HG03571 (cell line): ENCODE results near the gene HOXD1.

Source experiments
- ATAC-seq: cut with Tn5 transposase; IDR thresholded peaks from one replicate; pipeline ENCODE4 v1.9.1; 2021; ENCODE audit not compliant: unreplicated experiment

Gene HOXD1

GRCh38 chr2:176187899-176188773 lies at the start of gene HOXD1:
TSS of gene HOXD1 (plus strand) at chr2:176188668. CDS start at chr2:176188802, 134 bp downstream.
- no peak for ATAC-seq

DNA sequence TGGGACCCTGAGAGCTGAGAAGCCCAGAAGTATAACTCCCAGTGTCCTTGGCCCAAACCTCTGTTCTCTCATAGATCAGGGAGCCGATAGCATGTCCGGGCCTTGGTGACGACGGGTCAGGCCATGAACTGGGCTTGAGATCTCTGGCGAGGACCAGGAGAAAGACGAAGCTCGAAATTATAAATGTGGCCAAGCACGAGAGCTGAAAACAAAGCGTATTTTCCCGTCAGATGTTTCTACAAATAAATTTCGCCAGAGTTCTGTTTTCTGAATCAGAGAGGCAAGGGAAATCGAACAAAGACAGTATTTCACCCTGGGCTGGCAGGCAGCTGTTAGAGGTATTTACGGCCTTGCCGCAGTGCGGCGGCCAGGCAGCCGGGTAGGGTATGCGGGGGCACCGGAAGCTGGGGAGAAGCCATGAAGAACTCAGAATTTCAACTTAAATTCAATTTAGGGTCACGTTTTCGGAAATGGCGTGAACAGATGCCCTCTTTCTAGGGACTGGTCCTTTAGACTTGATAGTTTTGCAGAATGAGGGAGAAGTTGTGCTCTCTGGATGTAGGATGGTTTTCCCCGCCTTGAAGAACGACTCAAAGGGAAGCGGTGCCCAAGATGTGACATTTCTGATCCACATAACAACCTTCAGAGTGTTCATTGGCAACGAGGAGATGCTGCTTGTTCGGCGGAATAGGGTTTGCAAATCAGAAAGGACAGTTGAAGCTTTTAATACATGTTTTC lies 49.4 kb upstream of the HOXD1 start:
- ATAC-seq, result no peak

- ATAC-seq, result no peak
Measured at GRCh38 chr2:176139661-176140512, 48.6 kb upstream of the HOXD1 start.

GRCh38 chr2:176140513-176141317 lies 47.8 kb upstream of the HOXD1 start:
- ATAC-seq, result peak; percentile 93

DNA sequence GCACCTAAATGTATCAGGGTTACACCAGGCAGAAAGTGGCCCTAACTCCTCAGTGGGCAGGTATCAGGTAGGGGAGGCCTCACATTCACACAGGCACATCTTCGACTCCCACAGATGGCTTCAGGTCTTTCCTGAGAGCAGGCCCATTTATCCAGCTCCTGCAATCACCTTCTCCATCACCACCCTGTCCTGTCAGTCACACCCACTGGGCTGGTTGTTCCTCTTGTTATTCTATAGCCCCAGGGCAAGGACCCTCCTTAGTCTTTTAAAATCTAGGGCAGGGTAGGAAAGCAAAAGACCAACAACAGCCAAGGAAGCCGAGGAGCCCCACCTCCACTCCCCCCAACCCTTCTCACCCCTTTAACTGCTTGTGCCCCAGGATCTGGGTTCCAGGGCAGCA lies 46.2 kb upstream of the HOXD1 start:
- no peak for ATAC-seq

GRCh38 chr2:176145085-176145969 lies 43.1 kb upstream of the HOXD1 start:
- no peak for ATAC-seq

DNA sequence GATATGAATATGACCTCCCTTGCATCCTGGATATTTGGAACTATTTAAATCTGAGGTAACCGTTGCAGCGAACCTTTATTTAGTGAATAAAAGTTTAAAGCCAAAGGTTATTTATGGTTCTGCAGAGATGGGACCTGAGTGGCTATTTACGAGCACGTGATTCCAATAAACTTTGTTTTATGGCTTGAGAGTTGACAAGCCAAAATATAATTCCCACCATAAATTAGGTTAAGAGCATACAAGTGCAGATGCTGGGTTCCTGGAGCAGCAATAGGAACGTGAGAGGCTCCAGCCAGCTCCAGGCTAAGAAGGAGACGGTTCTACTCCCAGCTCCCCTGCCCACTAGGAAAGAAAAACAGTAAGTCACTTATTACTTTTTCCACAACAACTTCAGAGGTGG lies 42.4 kb upstream of the HOXD1 start:
- no peak for ATAC-seq

DNA sequence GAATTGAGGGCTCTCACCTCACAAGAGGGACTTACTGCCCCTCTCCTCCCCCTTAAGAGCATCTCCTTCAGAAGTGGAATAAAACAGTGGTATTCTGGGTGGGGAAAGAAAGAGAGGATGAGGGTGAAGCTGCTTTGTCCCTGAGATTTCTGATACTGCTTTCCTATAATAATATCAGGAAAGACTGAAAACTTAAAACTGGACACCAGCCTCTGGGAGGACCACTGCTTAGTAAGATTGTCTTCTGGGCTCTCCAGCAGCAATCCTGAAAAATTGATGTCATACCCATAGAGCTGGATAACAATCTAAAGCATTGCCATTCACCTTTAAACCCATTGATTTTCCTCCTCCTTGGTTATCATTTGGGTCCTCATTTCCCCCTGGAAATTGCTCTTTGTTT lies 41.8 kb upstream of the HOXD1 start:
- ATAC-seq, result no peak

DNA sequence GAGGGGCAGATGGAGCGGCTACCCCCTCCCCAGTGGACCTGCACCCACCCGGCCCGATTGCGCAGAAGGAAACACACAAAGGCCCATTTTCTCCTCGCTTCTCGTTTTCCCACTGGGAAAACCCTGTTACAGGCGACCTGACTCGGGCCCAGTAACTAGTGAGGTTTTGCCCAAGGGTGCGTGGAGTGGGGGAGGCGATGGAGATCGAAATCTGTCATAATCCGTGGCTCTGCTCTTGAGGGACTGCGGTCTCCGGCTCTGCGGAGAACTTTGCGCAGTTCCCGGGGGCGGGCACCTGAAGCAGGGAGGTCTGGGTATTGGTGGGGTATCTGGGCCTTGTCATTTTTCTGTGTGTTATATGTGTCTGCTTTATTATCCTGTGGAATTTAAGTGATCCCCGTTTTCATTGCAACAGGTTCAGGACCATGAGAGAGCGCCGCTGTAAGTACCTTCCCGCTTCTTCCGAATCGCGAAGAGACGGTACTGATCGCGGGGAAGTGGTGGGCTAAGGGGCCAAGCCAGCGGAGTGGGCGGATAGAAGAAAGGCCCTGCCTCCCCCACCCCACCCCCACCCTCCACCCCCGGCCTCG lies 41.2 kb upstream of the HOXD1 start:
- no peak for ATAC-seq

- ATAC-seq, result no peak
Measured at GRCh38 chr2:176147800-176148496, 40.5 kb upstream of the HOXD1 start.

DNA sequence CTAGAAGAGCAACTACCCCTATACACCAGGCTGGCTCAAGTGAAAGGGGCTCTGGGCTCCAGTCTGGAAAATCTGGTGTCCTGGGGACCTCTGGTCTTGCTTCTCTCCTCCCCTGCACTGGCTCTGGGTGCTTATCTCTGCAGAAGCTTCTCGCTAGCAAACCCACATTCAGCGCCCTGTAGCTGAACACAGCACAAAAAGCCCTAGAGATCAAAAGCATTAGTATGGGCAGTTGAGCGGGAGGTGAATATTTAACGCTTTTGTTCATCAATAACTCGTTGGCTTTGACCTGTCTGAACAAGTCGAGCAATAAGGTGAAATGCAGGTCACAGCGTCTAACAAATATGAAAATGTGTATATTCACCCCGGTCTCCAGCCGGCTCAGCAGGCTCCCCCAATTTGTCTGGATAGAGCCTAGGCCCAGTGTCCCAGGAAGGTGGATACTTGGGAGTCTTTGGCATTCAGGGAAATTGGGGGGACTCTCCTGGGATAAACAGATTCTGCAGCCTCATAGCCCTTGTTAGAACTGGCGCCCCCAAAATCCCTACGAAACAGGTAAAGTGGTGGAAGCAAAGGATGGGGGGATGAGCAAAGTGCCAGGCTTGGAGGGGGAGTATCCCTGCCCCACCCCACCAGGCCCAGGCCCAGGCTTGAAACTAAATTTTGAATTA lies 39.6 kb upstream of the HOXD1 start:
- no peak for ATAC-seq

- no peak for ATAC-seq
Measured at GRCh38 chr2:176149481-176149938, 39.0 kb upstream of the HOXD1 start.

DNA sequence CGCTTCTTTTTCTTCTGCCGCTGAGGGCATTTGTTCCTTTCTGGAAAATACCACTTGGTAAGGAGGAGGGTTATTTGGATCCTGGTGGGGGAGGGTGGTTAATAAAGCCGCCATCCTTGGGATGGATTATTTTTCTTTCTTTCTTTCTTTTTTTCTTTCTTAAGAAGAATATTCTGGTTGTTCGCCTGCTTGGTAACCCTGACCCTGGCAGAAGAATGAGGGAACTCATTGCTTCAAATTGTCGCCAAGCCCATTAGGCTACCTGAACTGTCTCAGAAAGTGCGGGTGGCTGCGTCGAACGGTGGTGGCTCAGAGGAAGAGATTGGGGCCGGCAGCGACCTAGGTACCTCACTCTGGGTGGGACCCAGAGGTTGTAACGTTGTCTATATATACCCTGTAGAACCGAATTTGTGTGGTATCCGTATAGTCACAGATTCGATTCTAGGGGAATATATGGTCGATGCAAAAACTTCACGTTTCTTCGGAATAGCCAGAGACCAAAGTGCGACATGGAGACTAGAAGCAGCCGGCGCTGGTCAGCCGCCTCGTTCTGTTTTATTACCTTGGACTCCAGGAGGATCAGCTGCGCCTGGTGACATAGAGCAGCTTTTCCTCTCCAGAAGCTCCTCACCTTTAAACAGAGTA lies 38.4 kb upstream of the HOXD1 start:
- ATAC-seq, result no peak

- no peak for ATAC-seq
Measured at GRCh38 chr2:176150584-176151441, 37.7 kb upstream of the HOXD1 start.

DNA sequence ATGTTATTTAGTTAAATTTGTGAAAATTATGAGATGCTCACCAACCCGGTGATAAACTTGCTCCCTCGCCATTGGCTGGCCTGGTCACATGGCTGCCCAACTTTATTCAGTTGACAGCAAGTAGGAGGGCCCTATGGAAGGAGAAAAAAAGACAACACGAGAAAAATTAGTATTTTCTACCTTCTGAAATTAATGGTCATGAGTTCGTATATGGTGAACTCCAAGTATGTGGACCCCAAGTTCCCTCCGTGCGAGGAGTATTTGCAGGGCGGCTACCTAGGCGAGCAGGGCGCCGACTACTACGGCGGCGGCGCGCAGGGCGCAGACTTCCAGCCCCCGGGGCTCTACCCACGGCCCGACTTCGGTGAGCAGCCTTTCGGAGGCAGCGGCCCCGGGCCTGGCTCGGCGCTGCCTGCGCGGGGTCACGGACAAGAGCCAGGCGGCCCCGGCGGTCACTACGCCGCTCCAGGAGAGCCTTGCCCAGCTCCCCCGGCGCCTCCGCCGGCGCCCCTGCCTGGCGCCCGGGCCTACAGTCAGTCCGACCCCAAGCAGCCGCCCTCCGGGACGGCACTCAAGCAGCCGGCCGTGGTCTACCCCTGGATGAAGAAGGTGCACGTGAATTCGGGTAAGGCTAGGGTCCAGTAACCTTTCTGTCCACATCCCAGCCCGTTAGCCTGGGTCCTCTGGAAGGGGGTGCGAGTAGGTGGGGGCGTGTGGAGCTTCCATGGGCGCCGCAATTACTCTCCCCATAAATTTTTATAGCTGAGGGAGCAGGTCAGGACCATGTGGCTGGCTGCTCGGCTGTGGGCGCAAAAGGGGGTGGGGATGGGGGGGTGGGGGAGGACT lies 36.8 kb upstream of the HOXD1 start, which contains the start of gene HOXD4:
Gene HOXD4, plus strand, starts transcription at position 109 of the 846 bp plus-strand sequence. Its CDS starts 84 bp downstream, at position 193.
- ATAC-seq, result no peak
